Caco-2 (cell line): ENCODE data around the gene DOCK10. TPM values are rescaled to one million over a fixed set of nuclear protein-coding genes. Genes with fewer than 3 reads are reported as not detected.

ENCODE experiments used
- BruUV-seq: library from RNA; stranded (reverse); fragments of 400-500 nt; replicated peaks from 2 replicates; lab custom pipeline; 2021; lab: Mats Ljungman, UMichigan
- CTCF ChIA-PET: fragments of 300-600 bp; sonication (Branson Sonifier 250); formaldehyde crosslinking; loops from one replicate; lab custom pipeline; 2022; ENCODE audit warnings: antibody characterized with exemption; lab: Charles Lee
- POLR2A ChIA-PET: fragments of 300-600 bp; sonication (Branson Sonifier 250); formaldehyde crosslinking; loops from one replicate; lab custom pipeline; 2022; ENCODE audit warnings: antibody characterized with exemption; lab: Charles Lee
- DNase-seq, 2 experiments: peaks; one replicate each; pipeline versions ENCODE4 v3.0.0 to v3.0.0-alpha.2; 2020 to 2022
- H3K27me3 ChIP-seq: replicated peaks from 2 replicates; pipeline ENCODE4 v1.6.0; 2011; ENCODE audit warnings: low read length; ENCODE audit not compliant: control insufficient read depth, insufficient read depth
- H3K36me3 ChIP-seq: 2 replicates; pipeline ENCODE4 v1.5.1; 2011; ENCODE audit warnings: low read length; ENCODE audit not compliant: control insufficient read depth, insufficient read depth
- H3K4me1 ChIP-seq: fragments of 250-450 bp; sonication (Bioruptor Pico); 2 replicates; pipeline ENCODE4 v1.5.1; 2020; ENCODE audit warnings: mild to moderate bottlenecking
- H3K4me3 ChIP-seq: 2 replicates; pipeline ENCODE4 v1.5.1; 2011; ENCODE audit warnings: low read depth, mild to moderate bottlenecking, control low read depth, low read length
- H3K9me3 ChIP-seq: fragments of 250-450 bp; sonication (Bioruptor Pico); 2 replicates; pipeline ENCODE4 v1.5.1; 2020; ENCODE audit warnings: mild to moderate bottlenecking, moderate library complexity
- H3K27ac Mint-ChIP-seq: one replicate; pipeline ENCODE4 v1.8.0; 2022; ENCODE audit warnings: mixed read lengths; ENCODE audit not compliant: unreplicated experiment
- H3K27me3 Mint-ChIP-seq: one replicate; pipeline ENCODE4 v1.8.0; 2022; ENCODE audit warnings: mixed read lengths; ENCODE audit not compliant: insufficient read depth, unreplicated experiment
- H3K36me3 Mint-ChIP-seq: one replicate; pipeline ENCODE4 v1.8.0; 2022; ENCODE audit warnings: mild to moderate bottlenecking, mixed read lengths; ENCODE audit not compliant: insufficient read depth, unreplicated experiment
- H3K4me1 Mint-ChIP-seq: one replicate; pipeline ENCODE4 v1.8.0; 2022; ENCODE audit warnings: low read depth, mixed read lengths; ENCODE audit not compliant: unreplicated experiment
- H3K4me3 Mint-ChIP-seq: one replicate; pipeline ENCODE4 v1.8.0; 2022; ENCODE audit warnings: mild to moderate bottlenecking, moderate library complexity, mixed read lengths; ENCODE audit not compliant: unreplicated experiment
- H3K9me3 Mint-ChIP-seq: one replicate; pipeline ENCODE4 v1.8.0; 2022; ENCODE audit warnings: mixed read lengths; ENCODE audit not compliant: unreplicated experiment
- intact Hi-C: fragments of 100-400 bp; cut with micrococcal nuclease; formaldehyde crosslinking; loops from one replicate; pipeline ENCODE4 v1.10.0; 2022; ENCODE audit not compliant: unreplicated experiment
- total RNA-seq: library from RNA; stranded (reverse); gene quantifications from 2 replicates; pipeline ENCODE4 v1.2.3, GENCODE V29; 2022
- TF ChIP-seq, protein P1 (sequence below), 2 experiments: fragments of 200-600 bp in 1 of 2; IDR thresholded peaks; 1 replicate in 1 of 2; 2 replicates in 1 of 2; pipeline versions ENCODE4 v1.5.1 to v1.8.0; 2011 to 2022; ENCODE audit warnings: antibody characterized with exemption in 1 of 2, control low read depth in 1 of 2, inconsistent platforms in 1 of 2, low read depth in 1 of 2, low read length in 1 of 2, mild to moderate bottlenecking in 1 of 2, moderate library complexity in 1 of 2; ENCODE audit not compliant: insufficient read depth in 1 of 2, severe bottlenecking in 1 of 2, unreplicated experiment in 1 of 2

DOCK10 gene
- total RNA-seq, 1 experiment from 2014 or later, result not detected

DNA sequence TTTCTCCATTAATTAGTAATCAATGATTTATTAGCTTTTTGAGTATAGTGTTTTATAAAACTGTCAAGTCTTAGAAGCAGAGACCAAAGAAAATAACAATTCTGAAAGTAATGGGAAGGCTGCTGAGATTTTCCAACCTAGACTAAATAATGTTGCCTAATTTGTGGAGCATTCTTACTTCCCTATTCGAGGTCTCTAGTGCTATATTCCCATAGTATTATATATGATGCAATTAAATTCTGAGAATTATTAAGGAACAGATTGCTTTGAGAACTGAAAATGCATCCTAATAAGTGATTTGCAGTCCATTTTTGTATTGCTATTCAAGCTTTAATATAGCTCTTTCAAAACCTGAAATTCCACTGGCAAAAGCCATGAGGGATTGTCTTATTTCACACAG, 27.7 kb upstream of the DOCK10 start:
- no peaks in the 10 kb centered on the region for H3K4me1 ChIP-seq
- no peak for DNase-seq
- no peaks in the 10 kb centered on the region for H3K36me3 ChIP-seq
- no peaks in the 10 kb centered on the region for H3K9me3 ChIP-seq
- intact Hi-C loops, result no loop called here
- H3K4me3 ChIP-seq, result no peak overlapping the region
- no TSS peak for BruUV-seq
- H3K4me3 Mint-ChIP-seq, result no peak overlapping the region
- H3K27ac Mint-ChIP-seq, result no peak overlapping the region
- no peaks in the 10 kb centered on the region for H3K36me3 Mint-ChIP-seq
- POLR2A ChIA-PET, result no interaction called here
- H3K4me1 Mint-ChIP-seq, result no peaks in the 10 kb centered on the region
- peaks cover 6% of the 10 kb centered on the region for H3K27me3 Mint-ChIP-seq
- no peaks in the 10 kb centered on the region for H3K9me3 Mint-ChIP-seq
- TF ChIP-seq, protein P1, sequence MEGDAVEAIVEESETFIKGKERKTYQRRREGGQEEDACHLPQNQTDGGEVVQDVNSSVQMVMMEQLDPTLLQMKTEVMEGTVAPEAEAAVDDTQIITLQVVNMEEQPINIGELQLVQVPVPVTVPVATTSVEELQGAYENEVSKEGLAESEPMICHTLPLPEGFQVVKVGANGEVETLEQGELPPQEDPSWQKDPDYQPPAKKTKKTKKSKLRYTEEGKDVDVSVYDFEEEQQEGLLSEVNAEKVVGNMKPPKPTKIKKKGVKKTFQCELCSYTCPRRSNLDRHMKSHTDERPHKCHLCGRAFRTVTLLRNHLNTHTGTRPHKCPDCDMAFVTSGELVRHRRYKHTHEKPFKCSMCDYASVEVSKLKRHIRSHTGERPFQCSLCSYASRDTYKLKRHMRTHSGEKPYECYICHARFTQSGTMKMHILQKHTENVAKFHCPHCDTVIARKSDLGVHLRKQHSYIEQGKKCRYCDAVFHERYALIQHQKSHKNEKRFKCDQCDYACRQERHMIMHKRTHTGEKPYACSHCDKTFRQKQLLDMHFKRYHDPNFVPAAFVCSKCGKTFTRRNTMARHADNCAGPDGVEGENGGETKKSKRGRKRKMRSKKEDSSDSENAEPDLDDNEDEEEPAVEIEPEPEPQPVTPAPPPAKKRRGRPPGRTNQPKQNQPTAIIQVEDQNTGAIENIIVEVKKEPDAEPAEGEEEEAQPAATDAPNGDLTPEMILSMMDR (IDR thresholded peaks at IDR 0.05; ENCODE audit: insufficient read depth in 1 of 2, low read depth in 1 of 2, low read length in 1 of 2, severe bottlenecking in 1 of 2, unreplicated experiment in 1 of 2), result no peak
- H3K27me3 ChIP-seq, result no peaks in the 10 kb centered on the region
- CTCF ChIA-PET, result no interaction called here

DNA sequence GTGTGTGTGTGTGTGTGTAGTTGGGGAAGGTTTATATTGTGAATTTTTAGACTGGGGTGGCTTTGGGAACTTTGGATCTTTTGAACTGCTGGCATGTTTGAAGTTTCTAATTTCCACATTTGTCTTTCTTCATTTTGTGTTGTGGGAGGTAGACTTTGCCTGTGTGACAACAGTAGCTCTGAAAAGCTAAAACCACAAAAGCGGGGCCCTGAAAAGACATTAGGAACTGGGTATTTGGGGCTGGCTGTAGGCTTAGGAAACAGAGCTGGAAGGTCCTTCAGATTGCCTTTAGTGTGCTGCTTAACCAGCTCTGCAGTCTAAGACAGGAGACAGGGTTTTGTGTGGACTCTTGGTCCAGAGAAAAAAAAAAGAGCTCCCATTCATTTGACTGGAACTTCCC, 27.2 kb upstream of the DOCK10 start:
- TF ChIP-seq, protein P1 (IDR thresholded peaks at IDR 0.05; ENCODE audit: insufficient read depth in 1 of 2, low read depth in 1 of 2, low read length in 1 of 2, severe bottlenecking in 1 of 2, unreplicated experiment in 1 of 2), result no peak
- Mint-ChIP-seq H3K27ac (no peak overlapping the region), H3K9me3 (no peaks in the 10 kb centered on the region), H3K4me3 (no peak overlapping the region), H3K4me1 (no peaks in the 10 kb centered on the region), H3K36me3 (no peaks in the 10 kb centered on the region), H3K27me3 (peaks cover 3% of the 10 kb centered on the region)
- POLR2A ChIA-PET, result no interaction called here
- CTCF ChIA-PET, result no interaction called here
- H3K4me1 ChIP-seq, result no peaks in the 10 kb centered on the region
- H3K36me3 ChIP-seq, result no peaks in the 10 kb centered on the region
- no peak overlapping the region for H3K4me3 ChIP-seq
- DNase-seq, result no peak
- no TSS peak for BruUV-seq
- no peaks in the 10 kb centered on the region for H3K9me3 ChIP-seq
- H3K27me3 ChIP-seq, result no peaks in the 10 kb centered on the region
- intact Hi-C loops, result no loop called here

DNA sequence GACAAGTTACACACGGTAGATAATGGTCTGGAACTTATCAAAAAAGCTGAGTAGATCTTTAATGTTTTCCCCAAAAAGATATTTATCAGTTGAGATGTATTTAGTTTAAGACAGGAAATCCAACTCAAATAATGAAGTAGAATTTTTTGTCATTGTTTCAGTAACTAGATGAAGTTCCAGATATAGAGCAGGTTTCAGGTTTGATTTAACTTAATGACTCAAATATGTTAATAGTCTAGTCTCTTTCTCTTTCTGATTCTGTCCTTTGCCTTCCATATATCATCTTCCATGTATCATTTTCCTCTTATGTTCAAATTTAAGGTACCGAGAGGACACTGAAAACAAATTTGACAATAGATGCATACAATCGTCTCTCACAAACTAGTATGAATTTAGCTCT, 23.6 kb upstream of the DOCK10 start:
- TF ChIP-seq, protein P1 (IDR thresholded peaks at IDR 0.05; ENCODE audit: insufficient read depth in 1 of 2, low read depth in 1 of 2, low read length in 1 of 2, severe bottlenecking in 1 of 2, unreplicated experiment in 1 of 2), result no peak
- Histone ChIP-seq H3K36me3 (no peaks in the 10 kb centered on the region), H3K4me3 (no peak overlapping the region), H3K4me1 (no peaks in the 10 kb centered on the region), H3K9me3 (no peaks in the 10 kb centered on the region), H3K27me3 (no peaks in the 10 kb centered on the region)
- no peak overlapping the region for H3K4me3 Mint-ChIP-seq
- ChIA-PET POLR2A (no interaction called here), CTCF (no interaction called here)
- intact Hi-C loops, result no loop called here
- no peak for DNase-seq
- no TSS peak for BruUV-seq
- H3K27me3 Mint-ChIP-seq, result no peaks in the 10 kb centered on the region
- no peaks in the 10 kb centered on the region for H3K4me1 Mint-ChIP-seq
- H3K9me3 Mint-ChIP-seq, result no peaks in the 10 kb centered on the region
- no peak overlapping the region for H3K27ac Mint-ChIP-seq
- H3K36me3 Mint-ChIP-seq, result no peaks in the 10 kb centered on the region
